Epidermal melanocyte (primary cell): ENCODE data around the gene SPRED1.
"Not testable (repeated sequence)": the region's sequence is repeated elsewhere in the genome, so short reads cannot be mapped to it uniquely, and the experiment has no call there.

Source experiments
- DNase-seq: peaks from one replicate; pipeline ENCODE4 v3.0.0; 2011; ENCODE audit warnings: low spot score; ENCODE audit not compliant: insufficient read length

SPRED1 gene

GRCh38 chr15:38277281-38277680 lies 24.6 kb downstream of the SPRED1 start:
- not testable (repeated sequence) for DNase-seq

GRCh38 chr15:38281031-38281430 lies 28.4 kb downstream of the SPRED1 start:
- no peak for DNase-seq

- DNase-seq = no peak
Observed at GRCh38 chr15:38283010-38283409, 30.4 kb downstream of the SPRED1 start.

GRCh38 chr15:38285456-38285855 lies 32.8 kb downstream of the SPRED1 start:
- no peak for DNase-seq

- no peak for DNase-seq
Observed at GRCh38 chr15:38294126-38294525, 41.5 kb downstream of the SPRED1 start.

GRCh38 chr15:38297623-38298388 lies 45.2 kb downstream of the SPRED1 start:
- DNase-seq = no peak

- DNase-seq = no peak
Observed at GRCh38 chr15:38299216-38299615, 46.6 kb downstream of the SPRED1 start.

GRCh38 chr15:38300395-38300794 lies 47.8 kb downstream of the SPRED1 start:
- DNase-seq = no peak

- no peak for DNase-seq
Observed at GRCh38 chr15:38304481-38304880, 51.8 kb downstream of the SPRED1 start.

- no peak for DNase-seq
Observed at GRCh38 chr15:38307251-38307650, 54.6 kb downstream of the SPRED1 start.

GRCh38 chr15:38307861-38308641 lies 55.4 kb downstream of the SPRED1 start:
- no peak for DNase-seq

GRCh38 chr15:38308797-38309196 lies 56.2 kb downstream of the SPRED1 start:
- no peak for DNase-seq

- DNase-seq = no peak
Observed at GRCh38 chr15:38312190-38312589, 59.6 kb downstream of the SPRED1 start.

- no peak for DNase-seq
Observed at GRCh38 chr15:38316311-38316710, 63.7 kb downstream of the SPRED1 start.

- no peak for DNase-seq
Observed at GRCh38 chr15:38320181-38320580, 67.5 kb downstream of the SPRED1 start.

- no peak for DNase-seq
Observed at GRCh38 chr15:38320866-38321265, 68.2 kb downstream of the SPRED1 start.

- DNase-seq = no peak
Observed at GRCh38 chr15:38323895-38324294, 71.3 kb downstream of the SPRED1 start.

GRCh38 chr15:38324939-38325647 lies 72.5 kb downstream of the SPRED1 start:
- no peak for DNase-seq

GRCh38 chr15:38325648-38325990 lies 73.0 kb downstream of the SPRED1 start:
- no peak for DNase-seq

- no peak for DNase-seq
Observed at GRCh38 chr15:38332711-38333110, 80.1 kb downstream of the SPRED1 start.

GRCh38 chr15:38335116-38335515 lies 82.5 kb downstream of the SPRED1 start:
- no peak for DNase-seq

- DNase-seq = no peak
Observed at GRCh38 chr15:38344351-38344750, 91.7 kb downstream of the SPRED1 start.
